ENCODE measurements around the gene TBL3. TPM values are rescaled to one million over a fixed set of nuclear protein-coding genes. Genes with fewer than 3 reads are reported as not detected.

Gene TBL3
- total RNA-seq, 1 experiment from 2014 or later: 73.4 TPM

- TF ChIP-seq, protein P1, sequence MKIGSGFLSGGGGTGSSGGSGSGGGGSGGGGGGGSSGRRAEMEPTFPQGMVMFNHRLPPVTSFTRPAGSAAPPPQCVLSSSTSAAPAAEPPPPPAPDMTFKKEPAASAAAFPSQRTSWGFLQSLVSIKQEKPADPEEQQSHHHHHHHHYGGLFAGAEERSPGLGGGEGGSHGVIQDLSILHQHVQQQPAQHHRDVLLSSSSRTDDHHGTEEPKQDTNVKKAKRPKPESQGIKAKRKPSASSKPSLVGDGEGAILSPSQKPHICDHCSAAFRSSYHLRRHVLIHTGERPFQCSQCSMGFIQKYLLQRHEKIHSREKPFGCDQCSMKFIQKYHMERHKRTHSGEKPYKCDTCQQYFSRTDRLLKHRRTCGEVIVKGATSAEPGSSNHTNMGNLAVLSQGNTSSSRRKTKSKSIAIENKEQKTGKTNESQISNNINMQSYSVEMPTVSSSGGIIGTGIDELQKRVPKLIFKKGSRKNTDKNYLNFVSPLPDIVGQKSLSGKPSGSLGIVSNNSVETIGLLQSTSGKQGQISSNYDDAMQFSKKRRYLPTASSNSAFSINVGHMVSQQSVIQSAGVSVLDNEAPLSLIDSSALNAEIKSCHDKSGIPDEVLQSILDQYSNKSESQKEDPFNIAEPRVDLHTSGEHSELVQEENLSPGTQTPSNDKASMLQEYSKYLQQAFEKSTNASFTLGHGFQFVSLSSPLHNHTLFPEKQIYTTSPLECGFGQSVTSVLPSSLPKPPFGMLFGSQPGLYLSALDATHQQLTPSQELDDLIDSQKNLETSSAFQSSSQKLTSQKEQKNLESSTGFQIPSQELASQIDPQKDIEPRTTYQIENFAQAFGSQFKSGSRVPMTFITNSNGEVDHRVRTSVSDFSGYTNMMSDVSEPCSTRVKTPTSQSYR (CRISPR knock-in tag; IDR thresholded peaks at IDR 0.05): no peak
These were observed 3.5 kb upstream of the TBL3 start (continued) for GRCh38 chr16:1968146-1968953.

DNA sequence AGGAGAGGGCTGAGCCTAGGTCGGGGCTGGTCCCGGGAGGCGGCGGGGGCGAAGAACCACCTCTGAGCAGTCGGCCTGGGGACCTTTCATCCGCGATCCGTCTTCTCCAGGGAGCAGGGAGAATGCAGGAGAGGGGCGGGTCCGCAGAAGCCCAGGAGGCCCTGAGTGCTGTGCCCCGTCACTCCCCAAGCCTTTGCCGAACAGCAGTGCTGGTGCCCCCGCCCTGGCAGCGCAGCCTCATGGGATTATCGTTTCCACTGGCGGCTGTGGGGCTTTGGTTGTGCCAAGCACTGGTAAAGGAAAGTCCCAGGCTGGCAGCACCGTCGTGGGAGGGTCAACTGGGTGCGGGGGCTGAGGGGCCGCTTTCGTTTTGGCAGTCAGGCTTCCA, 631 bp downstream of the TBL3 start:
- H3K27ac Mint-ChIP-seq: no peak overlapping the region
- ChIA-PET POLR2A (interaction anchor here (0.9 to 2.6 kb wide), 3 partner anchors 11 to 76 kb away, joined by 3 to 10 read pairs (median 4); partner anchors contain the start of gene TSC2), CTCF (interaction anchor here (1.3 to 1.4 kb wide), 2 partner anchors 32 to 50 kb away, joined by 4 to 9 read pairs; no protein-coding TSS in a partner anchor)
- TF ChIP-seq, protein P2, sequence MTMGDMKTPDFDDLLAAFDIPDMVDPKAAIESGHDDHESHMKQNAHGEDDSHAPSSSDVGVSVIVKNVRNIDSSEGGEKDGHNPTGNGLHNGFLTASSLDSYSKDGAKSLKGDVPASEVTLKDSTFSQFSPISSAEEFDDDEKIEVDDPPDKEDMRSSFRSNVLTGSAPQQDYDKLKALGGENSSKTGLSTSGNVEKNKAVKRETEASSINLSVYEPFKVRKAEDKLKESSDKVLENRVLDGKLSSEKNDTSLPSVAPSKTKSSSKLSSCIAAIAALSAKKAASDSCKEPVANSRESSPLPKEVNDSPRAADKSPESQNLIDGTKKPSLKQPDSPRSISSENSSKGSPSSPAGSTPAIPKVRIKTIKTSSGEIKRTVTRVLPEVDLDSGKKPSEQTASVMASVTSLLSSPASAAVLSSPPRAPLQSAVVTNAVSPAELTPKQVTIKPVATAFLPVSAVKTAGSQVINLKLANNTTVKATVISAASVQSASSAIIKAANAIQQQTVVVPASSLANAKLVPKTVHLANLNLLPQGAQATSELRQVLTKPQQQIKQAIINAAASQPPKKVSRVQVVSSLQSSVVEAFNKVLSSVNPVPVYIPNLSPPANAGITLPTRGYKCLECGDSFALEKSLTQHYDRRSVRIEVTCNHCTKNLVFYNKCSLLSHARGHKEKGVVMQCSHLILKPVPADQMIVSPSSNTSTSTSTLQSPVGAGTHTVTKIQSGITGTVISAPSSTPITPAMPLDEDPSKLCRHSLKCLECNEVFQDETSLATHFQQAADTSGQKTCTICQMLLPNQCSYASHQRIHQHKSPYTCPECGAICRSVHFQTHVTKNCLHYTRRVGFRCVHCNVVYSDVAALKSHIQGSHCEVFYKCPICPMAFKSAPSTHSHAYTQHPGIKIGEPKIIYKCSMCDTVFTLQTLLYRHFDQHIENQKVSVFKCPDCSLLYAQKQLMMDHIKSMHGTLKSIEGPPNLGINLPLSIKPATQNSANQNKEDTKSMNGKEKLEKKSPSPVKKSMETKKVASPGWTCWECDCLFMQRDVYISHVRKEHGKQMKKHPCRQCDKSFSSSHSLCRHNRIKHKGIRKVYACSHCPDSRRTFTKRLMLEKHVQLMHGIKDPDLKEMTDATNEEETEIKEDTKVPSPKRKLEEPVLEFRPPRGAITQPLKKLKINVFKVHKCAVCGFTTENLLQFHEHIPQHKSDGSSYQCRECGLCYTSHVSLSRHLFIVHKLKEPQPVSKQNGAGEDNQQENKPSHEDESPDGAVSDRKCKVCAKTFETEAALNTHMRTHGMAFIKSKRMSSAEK (CRISPR knock-in tag; IDR thresholded peaks at IDR 0.05; ENCODE audit: borderline replicate concordance): no peak
- TF ChIP-seq USF2 (CRISPR knock-in tag; IDR thresholded peaks at IDR 0.05) (no peak), ERG (CRISPR knock-in tag; IDR thresholded peaks at IDR 0.05) (no peak), KAT7 (CRISPR knock-in tag; IDR thresholded peaks at IDR 0.05; ENCODE audit: borderline replicate concordance) (no peak; the same call in 1 of the 2 replicates), RELA (CRISPR knock-in tag; IDR thresholded peaks at IDR 0.05; ENCODE audit: borderline replicate concordance) (no peak), E2F1 (CRISPR knock-in tag; IDR thresholded peaks at IDR 0.05) (no peak), NR1H2 (CRISPR knock-in tag; IDR thresholded peaks at IDR 0.05) (no peak), GABPB1 (CRISPR knock-in tag; IDR thresholded peaks at IDR 0.05) (no peak), MXD4 (CRISPR knock-in tag; IDR thresholded peaks at IDR 0.05; ENCODE audit: borderline replicate concordance) (no peak), ETV6 (CRISPR knock-in tag; IDR thresholded peaks at IDR 0.05) (no peak), GTF2I (CRISPR knock-in tag; conservative IDR thresholded peaks at IDR 0.05) (no peak), NR2C2 (CRISPR knock-in tag; IDR thresholded peaks at IDR 0.05) (no peak), RORB (CRISPR knock-in tag; IDR thresholded peaks at IDR 0.05) (no peak), GRHL2 (CRISPR knock-in tag; IDR thresholded peaks at IDR 0.05; ENCODE audit: insufficient replicate concordance, severe bottlenecking) (no peak), ZNF263 (CRISPR knock-in tag; IDR thresholded peaks at IDR 0.05; ENCODE audit: low read depth) (no peak)
- TF ChIP-seq, protein P3, sequence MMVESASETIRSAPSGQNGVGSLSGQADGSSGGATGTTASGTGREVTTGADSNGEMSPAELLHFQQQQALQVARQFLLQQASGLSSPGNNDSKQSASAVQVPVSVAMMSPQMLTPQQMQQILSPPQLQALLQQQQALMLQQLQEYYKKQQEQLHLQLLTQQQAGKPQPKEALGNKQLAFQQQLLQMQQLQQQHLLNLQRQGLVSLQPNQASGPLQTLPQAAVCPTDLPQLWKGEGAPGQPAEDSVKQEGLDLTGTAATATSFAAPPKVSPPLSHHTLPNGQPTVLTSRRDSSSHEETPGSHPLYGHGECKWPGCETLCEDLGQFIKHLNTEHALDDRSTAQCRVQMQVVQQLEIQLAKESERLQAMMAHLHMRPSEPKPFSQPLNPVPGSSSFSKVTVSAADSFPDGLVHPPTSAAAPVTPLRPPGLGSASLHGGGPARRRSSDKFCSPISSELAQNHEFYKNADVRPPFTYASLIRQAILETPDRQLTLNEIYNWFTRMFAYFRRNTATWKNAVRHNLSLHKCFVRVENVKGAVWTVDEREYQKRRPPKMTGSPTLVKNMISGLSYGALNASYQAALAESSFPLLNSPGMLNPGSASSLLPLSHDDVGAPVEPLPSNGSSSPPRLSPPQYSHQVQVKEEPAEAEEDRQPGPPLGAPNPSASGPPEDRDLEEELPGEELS (CRISPR knock-in tag; IDR thresholded peaks at IDR 0.05): no peak
- peaks cover 15% of the 10 kb centered on the region for H3K4me1 Mint-ChIP-seq
- no peaks in the 10 kb centered on the region for H3K27me3 Mint-ChIP-seq (ENCODE audit: low read depth)
- peak overlapping the region; percentile 98 for H3K4me3 Mint-ChIP-seq
- ATAC-seq (0 out of 2 replicates have a peak, but pooled peaks have one; percentile 6), DNase-seq (ENCODE audit: low spot score) (no peak)
- H3K9me3 Mint-ChIP-seq: no peaks in the 10 kb centered on the region
- H3K36me3 Mint-ChIP-seq: peaks cover 10% of the 10 kb centered on the region
